ENCODE measurements around the gene CACNA2D3. TPM values are rescaled to one million over a fixed set of nuclear protein-coding genes. Genes with fewer than 3 reads are reported as not detected.
"Not testable (repeated sequence)": the region's sequence is repeated elsewhere in the genome, so short reads cannot be mapped to it uniquely, and the experiment has no call there.

Gene CACNA2D3
- total RNA-seq, 2 donors from 2014 or later = 0.97 TPM; not detected in 1

DNA sequence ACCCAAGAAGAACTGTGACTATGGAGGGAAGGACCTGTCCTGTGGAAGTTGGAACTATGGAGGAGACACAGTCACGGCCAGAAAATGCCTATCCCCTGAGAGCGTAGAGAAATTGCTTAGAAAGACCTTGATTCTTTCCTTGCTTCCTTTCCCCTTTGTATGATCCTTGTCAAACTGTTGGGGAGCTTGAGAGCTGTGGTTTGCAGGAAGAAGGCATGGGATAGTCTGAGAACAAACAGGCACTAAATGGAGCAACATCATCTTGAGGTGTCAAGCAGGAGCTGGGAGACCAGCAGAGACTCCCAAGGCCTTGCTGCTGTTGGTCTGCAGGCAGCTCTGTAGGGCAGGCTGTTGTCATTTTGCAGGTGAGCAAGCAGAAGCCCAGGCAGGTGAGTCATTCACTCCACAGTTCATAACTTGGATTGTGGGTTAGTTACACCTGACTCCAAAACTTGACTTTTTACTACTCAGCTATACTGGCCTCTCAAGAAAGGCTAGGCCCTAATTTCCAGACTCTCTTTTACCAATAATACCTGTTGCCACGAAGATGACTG, 506.6 kb downstream of the CACNA2D3 start:
- H3K9me3 ChIP-seq (ENCODE audit: control insufficient read depth, low read length) = no peaks in the 10 kb centered on the region
- peaks cover 20% of the 10 kb centered on the region for H3K36me3 Mint-ChIP-seq (ENCODE audit: low read depth)
- WGBS, 2 experiments (ENCODE audit: insufficient coverage in 1 of 2, insufficient read length in 1 of 2) = 87% methylated on average over 3 of the region's 3 CpGs
- peaks cover 21% of the 10 kb centered on the region for H3K4me1 Mint-ChIP-seq
- H3K27ac Mint-ChIP-seq = no peak overlapping the region
- H3K4me3 Mint-ChIP-seq = no peak overlapping the region
- TF ChIP-seq, protein P1, sequence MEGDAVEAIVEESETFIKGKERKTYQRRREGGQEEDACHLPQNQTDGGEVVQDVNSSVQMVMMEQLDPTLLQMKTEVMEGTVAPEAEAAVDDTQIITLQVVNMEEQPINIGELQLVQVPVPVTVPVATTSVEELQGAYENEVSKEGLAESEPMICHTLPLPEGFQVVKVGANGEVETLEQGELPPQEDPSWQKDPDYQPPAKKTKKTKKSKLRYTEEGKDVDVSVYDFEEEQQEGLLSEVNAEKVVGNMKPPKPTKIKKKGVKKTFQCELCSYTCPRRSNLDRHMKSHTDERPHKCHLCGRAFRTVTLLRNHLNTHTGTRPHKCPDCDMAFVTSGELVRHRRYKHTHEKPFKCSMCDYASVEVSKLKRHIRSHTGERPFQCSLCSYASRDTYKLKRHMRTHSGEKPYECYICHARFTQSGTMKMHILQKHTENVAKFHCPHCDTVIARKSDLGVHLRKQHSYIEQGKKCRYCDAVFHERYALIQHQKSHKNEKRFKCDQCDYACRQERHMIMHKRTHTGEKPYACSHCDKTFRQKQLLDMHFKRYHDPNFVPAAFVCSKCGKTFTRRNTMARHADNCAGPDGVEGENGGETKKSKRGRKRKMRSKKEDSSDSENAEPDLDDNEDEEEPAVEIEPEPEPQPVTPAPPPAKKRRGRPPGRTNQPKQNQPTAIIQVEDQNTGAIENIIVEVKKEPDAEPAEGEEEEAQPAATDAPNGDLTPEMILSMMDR (conservative IDR thresholded peaks at IDR 0.05) = no peak
- H3K9ac ChIP-seq (ENCODE audit: extremely low read depth, low read length, poor library complexity, severe bottlenecking) = no peak overlapping the region
- no peaks in the 10 kb centered on the region for H3K27me3 ChIP-seq (ENCODE audit: control insufficient read depth, insufficient read depth, low read length, poor library complexity, severe bottlenecking)
- peaks cover 3% of the 10 kb centered on the region for H3K36me3 ChIP-seq (ENCODE audit: control insufficient read depth, insufficient read depth, low read length)
- peak; percentile 63 for DNase-seq
- peaks cover 2% of the 10 kb centered on the region for H3K9me3 Mint-ChIP-seq
- no peaks in the 10 kb centered on the region for H3K4me1 ChIP-seq (ENCODE audit: control insufficient read depth, insufficient read depth, low read length)
- peaks cover 6% of the 10 kb centered on the region for H3K27me3 Mint-ChIP-seq (ENCODE audit: insufficient read depth)
- H3K4me3 ChIP-seq (ENCODE audit: low read length) = no peak overlapping the region
- H3K27ac ChIP-seq (ENCODE audit: low read depth, low read length) = no peak overlapping the region

DNA sequence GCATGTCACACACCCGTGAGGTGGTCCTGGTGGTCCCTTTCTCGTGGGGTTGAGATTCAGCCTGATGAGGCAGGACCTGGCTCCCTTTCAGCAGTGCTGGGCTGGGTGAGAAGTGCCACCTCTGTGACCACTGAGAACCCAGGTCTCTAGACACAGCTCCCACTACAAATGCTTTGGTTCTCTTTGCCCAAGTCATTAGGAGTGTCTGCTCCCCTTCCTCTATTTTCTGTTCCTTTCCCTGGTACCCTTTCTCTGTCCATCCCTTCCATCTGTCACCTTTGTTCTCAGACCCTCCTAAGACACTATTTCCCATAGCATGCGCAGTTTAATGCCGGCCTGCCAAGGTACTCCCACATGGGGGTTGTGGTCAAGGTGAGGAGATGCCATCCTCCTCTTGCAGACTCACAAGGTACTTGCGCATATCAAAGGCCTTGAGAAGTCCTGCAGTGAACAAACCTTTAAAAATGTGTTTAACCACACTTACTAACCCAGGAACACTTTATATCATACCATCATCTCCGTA, 507.8 kb downstream of the CACNA2D3 start:
- Histone ChIP-seq H3K4me3 (ENCODE audit: low read length) (no peak overlapping the region), H3K27me3 (ENCODE audit: control insufficient read depth, insufficient read depth, low read length, poor library complexity, severe bottlenecking) (no peaks in the 10 kb centered on the region), H3K9me3 (ENCODE audit: control insufficient read depth, low read length) (no peaks in the 10 kb centered on the region), H3K27ac (ENCODE audit: low read depth, low read length) (no peak overlapping the region), H3K9ac (ENCODE audit: extremely low read depth, low read length, poor library complexity, severe bottlenecking) (no peak overlapping the region), H3K36me3 (ENCODE audit: control insufficient read depth, insufficient read depth, low read length) (peaks cover 3% of the 10 kb centered on the region), H3K4me1 (ENCODE audit: control insufficient read depth, insufficient read depth, low read length) (no peaks in the 10 kb centered on the region)
- TF ChIP-seq, protein P1 (conservative IDR thresholded peaks at IDR 0.05) = no peak
- Mint-ChIP-seq H3K27me3 (ENCODE audit: insufficient read depth) (peaks cover 2% of the 10 kb centered on the region), H3K4me1 (peaks cover 25% of the 10 kb centered on the region), H3K27ac (no peak overlapping the region), H3K4me3 (no peak overlapping the region), H3K9me3 (peaks cover 2% of the 10 kb centered on the region), H3K36me3 (ENCODE audit: low read depth) (peaks cover 24% of the 10 kb centered on the region)
- 83 to 93% methylated on average over 3 to 6 of the region's 6 CpGs for WGBS, 2 experiments (ENCODE audit: insufficient coverage in 1 of 2, insufficient read length in 1 of 2)
- peak; percentile 71 for DNase-seq

DNA sequence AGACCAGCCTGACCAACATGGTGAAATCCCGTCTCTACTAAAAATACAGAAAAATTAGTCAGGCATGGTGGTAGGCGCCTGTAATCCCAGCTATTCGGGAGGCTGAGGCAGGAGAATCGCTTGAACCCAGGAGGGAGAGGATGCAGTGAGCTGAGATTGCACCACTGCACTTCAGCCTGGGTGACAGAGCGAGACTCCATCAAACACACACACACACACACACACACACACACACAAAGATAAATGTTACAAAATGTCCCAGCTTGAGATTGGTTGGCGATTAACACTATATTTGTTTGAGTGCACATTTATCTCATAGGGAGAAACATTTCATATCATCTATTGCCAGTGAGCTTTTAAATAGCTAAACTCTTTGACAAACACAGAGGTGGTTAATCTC, 508.6 kb downstream of the CACNA2D3 start:
- H3K4me1 ChIP-seq (ENCODE audit: control insufficient read depth, insufficient read depth, low read length); H3K27ac ChIP-seq (ENCODE audit: low read depth, low read length); H3K4me3 ChIP-seq (ENCODE audit: low read length); H3K27me3 ChIP-seq (ENCODE audit: control insufficient read depth, insufficient read depth, low read length, poor library complexity, severe bottlenecking); H3K36me3 ChIP-seq (ENCODE audit: control insufficient read depth, insufficient read depth, low read length); H3K9me3 ChIP-seq (ENCODE audit: control insufficient read depth, low read length); H3K27ac Mint-ChIP-seq; H3K9me3 Mint-ChIP-seq; H3K9ac ChIP-seq (ENCODE audit: extremely low read depth, low read length, poor library complexity, severe bottlenecking); H3K4me3 Mint-ChIP-seq; DNase-seq; H3K27me3 Mint-ChIP-seq (ENCODE audit: insufficient read depth): not testable (repeated sequence)
- 91 to 96% methylated on average over 3 to 6 of the region's 6 CpGs for WGBS, 2 experiments (ENCODE audit: insufficient coverage in 1 of 2, insufficient read length in 1 of 2)
- H3K4me1 Mint-ChIP-seq = peaks cover 25% of the 10 kb centered on the region
- H3K36me3 Mint-ChIP-seq (ENCODE audit: low read depth) = peaks cover 24% of the 10 kb centered on the region

All from endodermal cell (in vitro differentiated cells).